H1 (cell line): ENCODE data around the gene CENPX. TPM values are rescaled to one million over a fixed set of nuclear protein-coding genes. Genes with fewer than 3 reads are reported as not detected.

Source experiments
- CTCF ChIP-seq, 3 experiments: IDR thresholded peaks; 1 replicate in 2 of 3; 2 replicates in 1 of 3; pipeline versions ENCODE4 v1.5.1 to v1.6.1; 2011; ENCODE audit warnings: low read length in 3 of 3, mild to moderate bottlenecking in 3 of 3, inconsistent platforms in 2 of 3, low read depth in 1 of 3, moderate library complexity in 1 of 3; ENCODE audit not compliant: insufficient read depth in 1 of 3; ENCODE audit errors: control extremely low read depth in 1 of 3
- EP300 ChIP-seq, 2 experiments: IDR thresholded peaks; 1 replicate in 1 of 2; 2 replicates in 1 of 2; pipeline ENCODE4 v1.6.1; 2011 to 2012; ENCODE audit warnings: low read depth in 2 of 2, low read length in 2 of 2, mild to moderate bottlenecking in 2 of 2, borderline replicate concordance in 1 of 2, inconsistent platforms in 1 of 2, moderate library complexity in 1 of 2
- JUND ChIP-seq: IDR thresholded peaks from 2 replicates; pipeline ENCODE4 v1.6.1; 2011; ENCODE audit warnings: mild to moderate bottlenecking, improper control_type of control experiment, low read length
- KDM1A ChIP-seq: fragments of 200-600, 300-600 bp; sonication (generic); IDR thresholded peaks from 2 replicates; pipeline ENCODE4 v1.7.1; 2016; ENCODE audit warnings: mild to moderate bottlenecking, low read length, borderline replicate concordance
- polyA plus RNA-seq, 7 experiments: library from polyadenylated mRNA; depleted of rRNA in 3 of 7; stranded (reverse) in 5 of 7; unstranded in 2 of 7; fragments of >200 nt in 5 of 7; fragments of 200-250 nt in 2 of 7; gene quantifications; 1 replicate in 5 of 7; 2 replicates in 1 of 7; 4 replicates in 1 of 7; pipeline versions ENCODE4 v1.2.1 to v1.2.3, GENCODE V29; 2011 to 2013; ENCODE audit warnings: missing spikeins in 2 of 7, mixed read lengths in 2 of 7
- total RNA-seq: library from RNA; stranded (reverse); fragmentation: NEBNext Ultra II Directional; extraction: Animal tissue kit (Norgen Biotek cat#: 25700); gene quantifications from 2 replicates; pipeline ENCODE4 v1.2.1, GENCODE V29; 2021

CENPX gene
- total and polyA plus RNA-seq, 2 of the 8 experiments (the other 6 are each of a cell fraction or from before 2014, with no cell fraction given) = 116 to 122 TPM

GRCh38 chr17:82010575-82011525 is 11.8 kb downstream of the CENPX start (continued):
- TF ChIP-seq CTCF (IDR thresholded peaks at IDR 0.05; ENCODE audit: control extremely low read depth in 1 of 3, insufficient read depth in 1 of 3, low read depth in 1 of 3, low read length in 3 of 3) (no peak), EP300 (IDR thresholded peaks at IDR 0.05; ENCODE audit: borderline replicate concordance in 1 of 2, low read depth in 2 of 2, low read length in 2 of 2) (no peak), KDM1A (no peak), JUND (no peak)
